ENCODE measurements around the gene UBALD1.

The UBALD1 gene

GRCh38 chr16:4614571-4615383, at the start of gene UBALD1:
Gene UBALD1 (minus strand): TSS chr16:4614888. CDS start chr16:4614797, 91 bp downstream.
- no peak for TF ChIP-seq CTCF (conservative IDR thresholded peaks at IDR 0.05; ENCODE audit: low read depth)
- CTCF ChIA-PET = interaction anchor here (1.0 kb wide), 1 partner anchor 10 kb away, joined by 3 read pairs; the partner anchor contains the start of gene MGRN1
- peak; percentile 86 for DNase-seq (ENCODE audit: low spot score)
- POLR2A ChIA-PET (ENCODE audit: low non-redundant PET) = no interaction called here
- peak within 1 kb of the TSS; percentile 91 for H3K27ac ChIP-seq

DNA sequence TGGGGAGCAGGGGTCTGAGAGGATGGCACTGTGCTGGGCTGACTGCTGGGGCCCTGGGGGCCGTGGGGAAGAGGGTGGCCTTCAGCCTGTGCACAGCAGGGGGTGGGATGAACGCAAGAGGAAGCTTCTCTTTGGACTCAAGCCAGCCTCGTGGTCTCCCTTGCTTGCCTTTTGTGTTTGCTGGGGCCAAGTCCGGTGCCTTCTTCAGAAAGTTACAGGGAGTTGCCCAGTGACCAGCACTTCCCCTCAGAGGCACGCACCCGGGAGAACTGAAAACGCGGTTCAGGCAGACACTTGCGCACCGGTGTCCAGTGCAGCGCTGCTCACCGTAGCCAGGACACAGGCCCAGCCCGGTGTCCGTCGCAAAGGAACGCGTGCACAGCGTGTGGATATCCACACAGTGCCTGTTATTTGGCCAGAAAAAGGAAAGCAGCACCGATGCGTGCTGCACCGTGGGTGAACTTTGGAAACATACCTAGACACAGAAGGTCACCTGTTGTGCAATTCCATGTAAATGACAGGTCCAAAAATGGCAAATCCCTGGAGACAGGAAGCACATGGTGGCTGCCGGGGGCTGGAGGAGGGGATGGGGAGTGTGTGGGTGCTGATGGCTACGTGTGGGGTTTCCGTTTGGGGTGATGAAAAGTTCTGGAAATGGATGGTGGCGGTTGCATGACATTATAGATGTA, 49.2 kb upstream of the UBALD1 start:
- H3K27ac ChIP-seq = peak overlapping the region; percentile 81
- DNase-seq (ENCODE audit: low spot score) = no peak
- no peak for TF ChIP-seq CTCF (conservative IDR thresholded peaks at IDR 0.05; ENCODE audit: low read depth)
- CTCF ChIA-PET = no interaction called here
- POLR2A ChIA-PET (ENCODE audit: low non-redundant PET) = no interaction called here

- DNase-seq (ENCODE audit: low spot score) = no peak
- CTCF ChIA-PET = no interaction called here
- peak overlapping the region; percentile 81 for H3K27ac ChIP-seq
- POLR2A ChIA-PET (ENCODE audit: low non-redundant PET) = no interaction called here
- no peak for TF ChIP-seq CTCF (conservative IDR thresholded peaks at IDR 0.05; ENCODE audit: low read depth)
Measured at GRCh38 chr16:4663465-4663776, 48.7 kb upstream of the UBALD1 start.

DNA sequence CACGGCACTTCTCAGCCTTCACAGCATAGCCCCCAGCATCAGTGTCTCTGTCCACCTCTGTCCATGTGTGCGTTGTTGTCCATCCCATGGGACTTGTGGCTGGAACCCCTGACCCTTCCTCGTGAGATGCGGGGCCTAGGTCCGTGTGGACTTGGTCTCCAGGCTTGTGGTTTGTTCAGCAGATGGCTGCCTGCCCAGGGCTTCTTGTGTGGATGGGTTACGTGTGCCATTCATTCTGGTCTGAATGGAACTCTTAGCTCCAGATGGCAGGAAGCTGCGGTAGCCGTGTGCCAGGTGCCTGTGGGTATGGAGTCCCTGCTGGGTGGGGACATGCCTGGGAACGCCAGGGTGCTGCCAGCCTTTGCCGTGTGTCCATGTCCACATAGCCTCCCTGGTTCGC, 47.0 kb upstream of the UBALD1 start:
- ChIA-PET POLR2A (ENCODE audit: low non-redundant PET) (no interaction called here), CTCF (no interaction called here)
- H3K27ac ChIP-seq = peak overlapping the region; percentile 81
- no peak for DNase-seq (ENCODE audit: low spot score)
- no peak for TF ChIP-seq CTCF (conservative IDR thresholded peaks at IDR 0.05; ENCODE audit: low read depth)

- H3K27ac ChIP-seq = peak overlapping the region; percentile 81
- POLR2A ChIA-PET (ENCODE audit: low non-redundant PET) = no interaction called here
- TF ChIP-seq CTCF (conservative IDR thresholded peaks at IDR 0.05; ENCODE audit: low read depth) = no peak
- CTCF ChIA-PET = interaction anchor here (0.5 to 0.6 kb wide), 2 partner anchors 17 to 151 kb away, joined by 3 to 4 read pairs; no protein-coding TSS in a partner anchor
- DNase-seq (ENCODE audit: low spot score) = no peak
Measured at GRCh38 chr16:4660454-4661007, 45.8 kb upstream of the UBALD1 start.

Measured in RWPE1 (cell line).